GM18526 (cell line): ENCODE measurements around the gene PRPF31.
A peak's percentile ranks its signal among the peaks of the same experiment; 100 is the strongest.

Experiments
- POLR2A ChIP-seq: IDR thresholded peaks from 3 replicates; pipeline ENCODE4 v1.6.1; 2011; ENCODE audit not compliant: insufficient read length; ENCODE audit errors: extremely low read depth

Gene PRPF31

DNA sequence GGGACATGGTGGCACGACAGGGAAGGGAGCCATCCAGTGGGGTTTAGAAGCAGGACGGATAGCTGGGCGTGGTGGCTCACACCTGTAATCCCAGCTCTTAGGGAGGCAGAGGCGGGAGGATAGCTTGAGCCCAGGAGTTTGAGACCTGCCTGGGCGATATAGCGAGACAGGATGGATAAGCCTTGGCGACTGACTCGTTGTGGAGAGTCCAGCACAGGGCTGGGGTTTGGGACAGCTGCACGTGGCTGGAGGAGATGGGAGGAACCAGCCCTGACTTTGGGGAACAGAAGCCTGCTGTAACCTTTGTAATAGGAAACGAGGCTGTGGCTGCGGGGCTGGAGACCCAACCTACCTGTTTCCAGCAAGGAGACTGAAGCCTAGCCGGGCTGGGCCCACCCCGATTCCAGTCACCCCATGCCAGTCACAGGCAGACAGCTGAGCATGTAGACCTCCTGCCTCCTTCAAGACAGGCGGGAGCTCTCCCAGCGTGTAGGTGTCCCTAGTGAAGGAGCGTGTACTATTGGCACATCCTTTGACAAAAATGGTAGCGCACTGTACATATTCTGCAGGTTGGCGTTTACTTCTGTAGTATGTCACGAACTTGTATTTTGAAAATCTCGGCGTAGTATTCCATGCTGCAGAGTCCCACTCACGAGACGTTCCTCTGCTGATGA, 35.9 kb downstream of the PRPF31 start:
- TF ChIP-seq POLR2A, result no peak

DNA sequence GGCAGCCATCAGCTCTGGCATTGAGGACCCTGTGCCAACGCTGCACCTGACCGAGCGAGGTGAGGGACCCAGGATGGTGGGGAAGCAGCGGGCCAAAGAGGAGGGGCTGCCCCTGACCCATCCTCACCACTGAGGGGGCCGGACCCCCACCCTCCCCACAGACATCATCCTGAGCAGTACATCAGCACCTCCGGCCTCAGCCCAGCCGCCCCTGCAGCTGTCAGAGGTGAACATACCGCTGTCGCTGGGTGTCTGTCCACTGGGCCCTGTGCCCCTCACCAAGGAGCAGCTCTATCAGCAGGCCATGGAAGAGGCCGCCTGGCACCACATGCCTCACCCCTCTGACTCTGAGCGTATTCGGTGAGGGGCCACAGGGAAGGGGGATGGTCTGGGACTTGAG, 36.7 kb downstream of the PRPF31 start:
- no peak for TF ChIP-seq POLR2A

DNA sequence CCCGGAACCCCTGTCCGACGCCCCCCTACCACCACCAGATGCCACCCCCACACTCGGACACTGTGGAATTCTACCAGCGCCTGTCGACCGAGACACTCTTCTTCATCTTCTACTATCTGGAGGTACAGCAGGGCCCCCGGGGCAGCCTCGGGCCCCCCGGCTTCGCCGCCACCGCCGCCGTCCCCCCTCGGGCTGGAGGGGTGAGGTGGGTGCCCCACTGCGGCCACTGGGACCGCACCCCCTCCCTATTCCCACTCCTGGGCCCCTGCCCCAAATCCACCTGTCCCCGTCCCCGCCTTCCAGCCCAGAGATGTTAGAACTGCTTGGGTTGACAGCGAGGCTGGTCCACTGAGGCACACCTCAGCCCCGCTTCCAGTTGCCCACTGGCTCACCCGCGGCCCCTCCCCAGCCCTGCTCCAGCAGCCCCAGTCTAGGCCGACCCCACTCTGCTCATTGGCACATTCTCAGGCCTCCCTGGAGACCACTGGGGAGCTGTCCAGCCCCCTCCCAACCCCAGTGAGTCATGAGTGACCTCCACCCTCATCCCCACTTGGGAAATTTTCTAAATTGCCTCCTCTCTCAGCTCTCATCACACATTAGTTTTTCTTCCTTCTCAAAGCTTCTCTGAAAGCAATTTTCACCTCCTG, 37.4 kb downstream of the PRPF31 start:
- peak; percentile 23 for TF ChIP-seq POLR2A

DNA sequence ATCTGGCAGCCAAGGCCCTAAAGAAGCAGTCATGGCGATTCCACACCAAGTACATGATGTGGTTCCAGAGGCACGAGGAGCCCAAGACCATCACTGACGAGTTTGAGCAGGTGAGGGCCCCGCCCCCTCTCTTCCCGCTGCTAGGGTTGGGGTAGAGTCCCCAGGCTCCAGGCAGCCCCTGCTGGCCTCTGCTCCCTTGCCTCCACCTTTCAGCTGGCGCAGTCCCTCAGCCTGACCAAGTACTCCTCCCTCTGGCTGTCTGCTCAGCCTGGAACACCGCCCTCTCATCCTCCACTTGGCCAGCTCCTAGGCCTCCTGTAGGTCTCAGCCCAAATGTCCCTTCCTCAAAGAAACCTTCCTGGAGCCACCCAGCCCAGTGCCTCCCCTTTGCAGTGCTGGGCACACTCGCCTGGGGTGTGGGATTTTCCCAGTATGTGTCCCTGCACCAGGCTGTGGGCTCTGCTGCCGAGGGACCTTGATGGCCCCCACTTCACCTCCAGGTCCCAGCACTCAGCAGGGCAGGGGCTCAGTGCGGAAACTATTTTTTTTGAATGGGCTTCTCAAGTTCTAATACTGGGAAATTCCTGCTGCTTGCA, 38.3 kb downstream of the PRPF31 start:
- TF ChIP-seq POLR2A, result no peak

DNA sequence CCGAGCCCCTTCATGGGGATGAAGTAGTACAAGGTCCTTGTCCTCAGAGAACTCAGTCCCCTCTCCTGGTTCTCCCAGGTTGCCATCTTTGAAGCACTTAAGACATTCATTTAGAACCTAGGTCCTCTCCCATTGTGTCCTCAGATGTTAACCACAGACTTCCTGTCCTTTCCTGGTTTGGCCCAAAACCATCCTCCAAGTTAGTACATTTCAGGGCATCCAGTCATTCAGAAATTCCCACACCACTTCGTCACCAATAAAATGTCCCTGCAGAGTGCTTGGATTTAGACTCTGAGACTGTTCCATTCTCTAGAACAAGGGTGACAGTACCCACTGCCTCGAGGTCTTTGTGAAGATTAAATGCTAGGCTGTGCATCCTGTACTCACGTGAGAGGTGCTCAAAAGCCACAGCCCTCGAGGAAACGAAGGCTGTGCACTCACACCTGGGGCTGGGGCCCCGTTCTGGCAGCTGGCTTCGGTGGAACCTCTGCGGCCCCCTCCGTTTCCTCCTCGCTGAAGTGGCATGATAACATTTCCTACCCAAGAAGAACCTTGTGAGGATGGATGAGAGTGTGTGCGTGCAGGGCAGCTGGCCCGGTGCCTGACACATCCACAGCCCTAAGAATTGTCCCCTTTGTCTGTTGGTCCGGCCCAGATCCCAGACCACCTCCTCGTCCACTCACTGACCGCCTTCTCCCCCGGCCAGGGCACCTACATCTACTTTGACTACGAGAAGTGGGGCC, 39.2 kb downstream of the PRPF31 start:
- no peak for TF ChIP-seq POLR2A

DNA sequence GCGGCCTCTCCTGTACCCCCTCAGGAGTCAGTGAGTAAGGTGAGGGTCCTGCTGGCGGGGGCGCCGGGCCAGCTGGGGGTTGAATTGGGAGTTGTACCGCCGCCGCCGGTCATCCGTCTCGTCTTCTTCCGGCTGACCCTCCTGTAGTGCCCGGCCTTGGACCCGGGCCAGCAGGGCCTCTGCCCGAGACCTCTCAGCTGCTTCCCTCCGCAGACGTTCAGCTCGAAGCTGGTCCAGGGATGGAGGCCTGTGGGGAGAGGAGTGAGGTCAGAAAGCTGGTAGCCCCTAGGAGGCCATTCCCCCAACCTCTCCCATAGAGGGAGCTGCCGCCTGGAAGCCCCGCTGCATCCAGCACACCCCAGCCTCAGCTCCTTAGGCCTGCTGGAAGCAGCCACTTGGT, 40.1 kb downstream of the PRPF31 start:
- no peak for TF ChIP-seq POLR2A

- no peak for TF ChIP-seq POLR2A
These were observed 40.9 kb downstream of the PRPF31 start for GRCh38 chr19:54156490-54156889.

DNA sequence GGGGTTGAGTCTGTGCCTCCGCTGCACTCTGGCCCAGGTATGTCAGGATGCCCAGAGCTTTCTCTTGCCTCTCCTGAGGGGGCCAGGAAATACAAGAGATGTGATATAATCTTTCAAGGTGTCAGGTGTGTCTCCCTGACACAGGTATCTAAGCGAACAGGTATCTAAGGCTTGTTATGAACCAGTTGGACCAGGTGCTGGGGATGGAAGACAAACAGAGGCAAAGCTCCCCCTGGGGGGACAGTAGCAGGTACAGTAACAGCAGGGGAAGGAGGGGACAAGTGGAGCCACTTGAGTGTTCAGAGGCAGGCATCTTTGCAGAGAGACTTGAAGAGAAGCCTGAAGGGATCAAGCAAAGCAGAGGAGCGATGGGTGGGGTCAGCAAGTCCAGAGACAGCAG, 41.4 kb downstream of the PRPF31 start:
- no peak for TF ChIP-seq POLR2A

- no peak for TF ChIP-seq POLR2A
These were observed 43.3 kb downstream of the PRPF31 start for GRCh38 chr19:54158812-54159351.

GRCh38 chr19:54159352-54160181, 44.0 kb downstream of the PRPF31 start, which contains the start of gene LENG1:
LENG1 (minus strand) TSS chr19:54159721; CDS start chr19:54159695, 26 bp downstream.
- TF ChIP-seq POLR2A, result peak; percentile 79

- no peak for TF ChIP-seq POLR2A
These were observed 44.7 kb downstream of the PRPF31 start for GRCh38 chr19:54160182-54160811.

DNA sequence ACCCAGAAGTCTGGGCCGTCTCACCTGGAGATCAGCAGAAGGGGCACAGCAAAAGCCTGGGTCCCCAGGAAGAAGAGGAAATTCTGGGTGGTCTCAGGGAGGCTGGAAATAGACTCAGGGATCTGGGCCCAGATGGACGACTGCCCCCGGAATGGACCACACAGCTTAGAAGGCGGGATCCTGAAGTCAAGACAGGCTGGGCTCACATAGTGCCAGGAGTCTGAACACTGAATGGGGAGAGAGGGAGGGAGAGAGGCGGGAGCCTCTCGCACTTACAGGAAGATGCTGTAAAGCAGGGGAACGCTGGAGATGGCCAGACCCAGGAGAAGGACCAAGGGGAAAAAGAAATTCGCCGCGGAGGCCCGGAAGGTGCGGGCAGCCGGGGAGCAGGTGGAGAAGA, 45.3 kb downstream of the PRPF31 start:
- TF ChIP-seq POLR2A, result no peak

- no peak for TF ChIP-seq POLR2A
These were observed 46.8 kb downstream of the PRPF31 start for GRCh38 chr19:54162241-54162805.

DNA sequence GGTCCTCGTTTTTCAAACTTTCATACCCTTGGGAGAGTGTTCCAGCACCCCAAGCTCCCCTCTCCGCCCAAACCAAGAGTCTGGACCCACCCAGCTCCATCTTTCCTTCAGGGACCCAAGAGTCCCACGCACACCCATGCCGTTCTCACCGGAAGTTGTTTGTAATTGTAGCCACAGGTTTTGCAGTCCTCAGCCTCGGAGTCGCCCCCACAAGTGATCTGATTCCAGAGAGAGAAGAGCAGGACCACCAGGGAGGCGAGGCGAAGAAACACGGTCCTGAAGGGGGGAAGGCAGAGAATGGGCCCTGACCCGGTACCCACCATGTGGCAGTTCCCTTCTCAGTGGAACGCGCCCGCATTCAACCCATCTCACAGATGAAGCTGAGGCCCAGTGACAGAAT, 47.3 kb downstream of the PRPF31 start:
- no peak for TF ChIP-seq POLR2A
